ENCODE measurements around the gene WIPF1.

The WIPF1 gene

GRCh38 chr2:174607989-174608865, 10.6 kb upstream of the WIPF1 start:
- Histone ChIP-seq H3K9me3 (ENCODE audit: severe bottlenecking) (no peaks in the 10 kb centered on the region), H3K27me3 (ENCODE audit: insufficient read depth, poor library complexity, severe bottlenecking) (no peaks in the 10 kb centered on the region), H3K27ac (ENCODE audit: poor library complexity, severe bottlenecking) (no peak overlapping the region), H3K4me1 (ENCODE audit: insufficient read depth, poor library complexity, severe bottlenecking) (peaks cover 11% of the 10 kb centered on the region), H3K4me3 (ENCODE audit: severe bottlenecking) (no peak overlapping the region), H3K36me3 (ENCODE audit: low read depth) (no peaks in the 10 kb centered on the region)
- ATAC-seq (ENCODE audit: low read depth) (no peak), DNase-seq (ENCODE audit: low spot score) (no peak)
- TF ChIP-seq CTCF (IDR thresholded peaks at IDR 0.05; ENCODE audit: poor library complexity, severe bottlenecking) = no peak

- TF ChIP-seq CTCF (IDR thresholded peaks at IDR 0.05; ENCODE audit: poor library complexity, severe bottlenecking) = no peak
- H3K27me3 ChIP-seq (ENCODE audit: insufficient read depth, poor library complexity, severe bottlenecking) = no peaks in the 10 kb centered on the region
- no peaks in the 10 kb centered on the region for H3K9me3 ChIP-seq (ENCODE audit: severe bottlenecking)
- no peak overlapping the region for H3K27ac ChIP-seq (ENCODE audit: poor library complexity, severe bottlenecking)
- no peak for ATAC-seq (ENCODE audit: low read depth)
- no peaks in the 10 kb centered on the region for H3K36me3 ChIP-seq (ENCODE audit: low read depth)
- H3K4me3 ChIP-seq (ENCODE audit: severe bottlenecking) = no peak overlapping the region
- peaks cover 11% of the 10 kb centered on the region for H3K4me1 ChIP-seq (ENCODE audit: insufficient read depth, poor library complexity, severe bottlenecking)
- no peak for DNase-seq (ENCODE audit: low spot score)
These were observed 10.0 kb upstream of the WIPF1 start for GRCh38 chr2:174607584-174607983.

GRCh38 chr2:174606336-174606735, 8.7 kb upstream of the WIPF1 start:
- H3K36me3 ChIP-seq (ENCODE audit: low read depth) = no peaks in the 10 kb centered on the region
- ATAC-seq (ENCODE audit: low read depth) (peak; percentile 97), DNase-seq (ENCODE audit: low spot score) (no peak)
- H3K27ac ChIP-seq (ENCODE audit: poor library complexity, severe bottlenecking) = peak overlapping the region; percentile 57
- peaks cover 11% of the 10 kb centered on the region for H3K4me1 ChIP-seq (ENCODE audit: insufficient read depth, poor library complexity, severe bottlenecking)
- H3K4me3 ChIP-seq (ENCODE audit: severe bottlenecking) = no peak overlapping the region
- no peak for TF ChIP-seq CTCF (IDR thresholded peaks at IDR 0.05; ENCODE audit: poor library complexity, severe bottlenecking)
- no peaks in the 10 kb centered on the region for H3K9me3 ChIP-seq (ENCODE audit: severe bottlenecking)
- H3K27me3 ChIP-seq (ENCODE audit: insufficient read depth, poor library complexity, severe bottlenecking) = no peaks in the 10 kb centered on the region

GRCh38 chr2:174605687-174606086, 8.1 kb upstream of the WIPF1 start:
- DNase-seq (ENCODE audit: low spot score) (no peak), ATAC-seq (ENCODE audit: low read depth) (peak; percentile 51; the same call in 2 of the 3 replicates)
- Histone ChIP-seq H3K27ac (ENCODE audit: poor library complexity, severe bottlenecking) (peak overlapping the region; percentile 57), H3K4me1 (ENCODE audit: insufficient read depth, poor library complexity, severe bottlenecking) (peaks cover 11% of the 10 kb centered on the region), H3K4me3 (ENCODE audit: severe bottlenecking) (no peak overlapping the region), H3K27me3 (ENCODE audit: insufficient read depth, poor library complexity, severe bottlenecking) (no peaks in the 10 kb centered on the region), H3K36me3 (ENCODE audit: low read depth) (no peaks in the 10 kb centered on the region), H3K9me3 (ENCODE audit: severe bottlenecking) (no peaks in the 10 kb centered on the region)
- TF ChIP-seq CTCF (IDR thresholded peaks at IDR 0.05; ENCODE audit: poor library complexity, severe bottlenecking) = peak; percentile 75

GRCh38 chr2:174603280-174603679, 5.7 kb upstream of the WIPF1 start:
- TF ChIP-seq CTCF (IDR thresholded peaks at IDR 0.05; ENCODE audit: poor library complexity, severe bottlenecking) = peak; percentile 44
- ATAC-seq (ENCODE audit: low read depth) = no peak
- peaks cover 11% of the 10 kb centered on the region for H3K4me1 ChIP-seq (ENCODE audit: insufficient read depth, poor library complexity, severe bottlenecking)
- H3K4me3 ChIP-seq (ENCODE audit: severe bottlenecking) = no peak overlapping the region
- no peaks in the 10 kb centered on the region for H3K36me3 ChIP-seq (ENCODE audit: low read depth)
- H3K27ac ChIP-seq (ENCODE audit: poor library complexity, severe bottlenecking) = no peak overlapping the region
- no peaks in the 10 kb centered on the region for H3K9me3 ChIP-seq (ENCODE audit: severe bottlenecking)
- no peak for DNase-seq (ENCODE audit: low spot score)
- H3K27me3 ChIP-seq (ENCODE audit: insufficient read depth, poor library complexity, severe bottlenecking) = no peaks in the 10 kb centered on the region
